ENCODE data around the gene HYI.
"Not testable (repeated sequence)": the region's sequence is repeated elsewhere in the genome, so short reads cannot be mapped to it uniquely, and the experiment has no call there.

The HYI gene

GRCh38 chr1:43460988-43461693, 7.4 kb upstream of the HYI start:
- TF ChIP-seq CTCF (IDR thresholded peaks at IDR 0.05): no peak
- TF ChIP-seq ZFX (IDR thresholded peaks at IDR 0.05; ENCODE audit: borderline replicate concordance): no peak
- H3K27ac ChIP-seq: no peak overlapping the region

- H3K27ac ChIP-seq: not testable (repeated sequence)
Observed at GRCh38 chr1:43458379-43458778, 4.6 kb upstream of the HYI start.

- H3K27ac ChIP-seq: peak overlapping the region; percentile 98
- no peak for TF ChIP-seq ZFX (IDR thresholded peaks at IDR 0.05; ENCODE audit: borderline replicate concordance)
- TF ChIP-seq CTCF (IDR thresholded peaks at IDR 0.05): no peak
Observed at GRCh38 chr1:43455213-43455889, 1.6 kb upstream of the HYI start.

GRCh38 chr1:43454270-43455011, 710 bp upstream of the HYI start:
- TF ChIP-seq CTCF (IDR thresholded peaks at IDR 0.05): no peak
- no peak for TF ChIP-seq ZFX (IDR thresholded peaks at IDR 0.05; ENCODE audit: borderline replicate concordance)
- H3K27ac ChIP-seq: peak overlapping the region; percentile 98

GRCh38 chr1:43452789-43453441, 816 bp downstream of the HYI start:
- no peak for TF ChIP-seq ZFX (IDR thresholded peaks at IDR 0.05; ENCODE audit: borderline replicate concordance)
- no peak for TF ChIP-seq CTCF (IDR thresholded peaks at IDR 0.05)

GRCh38 chr1:43451701-43452532, 1.8 kb downstream of the HYI start:
- no peak for TF ChIP-seq CTCF (IDR thresholded peaks at IDR 0.05)
- TF ChIP-seq ZFX (IDR thresholded peaks at IDR 0.05; ENCODE audit: borderline replicate concordance): no peak
- peak overlapping the region; percentile 98 for H3K27ac ChIP-seq

More at GRCh38 chr1:43452789-43453441, 816 bp downstream of the HYI start:
- peak overlapping the region; percentile 98 for H3K27ac ChIP-seq

- TF ChIP-seq CTCF (IDR thresholded peaks at IDR 0.05) (no peak), ZFX (IDR thresholded peaks at IDR 0.05; ENCODE audit: borderline replicate concordance) (no peak)
- H3K27ac ChIP-seq: peak overlapping the region; percentile 98; the same call in 1 of the 2 replicates
Observed at GRCh38 chr1:43451157-43451591, 2.6 kb downstream of the HYI start.
